22Rv1 (cell line): Measurements from ENCODE around the gene CETP.

Experiments used
- CTCF ChIP-seq: fragments of 450-650 bp; IDR thresholded peaks from 2 replicates; pipeline ENCODE4 v1.5.1; 2017; ENCODE audit warnings: mild to moderate bottlenecking
- ZFX ChIP-seq: fragments of 450-650 bp; IDR thresholded peaks from 2 replicates; pipeline ENCODE4 v1.6.1; 2017; ENCODE audit warnings: antibody characterized with exemption, borderline replicate concordance

DNA sequence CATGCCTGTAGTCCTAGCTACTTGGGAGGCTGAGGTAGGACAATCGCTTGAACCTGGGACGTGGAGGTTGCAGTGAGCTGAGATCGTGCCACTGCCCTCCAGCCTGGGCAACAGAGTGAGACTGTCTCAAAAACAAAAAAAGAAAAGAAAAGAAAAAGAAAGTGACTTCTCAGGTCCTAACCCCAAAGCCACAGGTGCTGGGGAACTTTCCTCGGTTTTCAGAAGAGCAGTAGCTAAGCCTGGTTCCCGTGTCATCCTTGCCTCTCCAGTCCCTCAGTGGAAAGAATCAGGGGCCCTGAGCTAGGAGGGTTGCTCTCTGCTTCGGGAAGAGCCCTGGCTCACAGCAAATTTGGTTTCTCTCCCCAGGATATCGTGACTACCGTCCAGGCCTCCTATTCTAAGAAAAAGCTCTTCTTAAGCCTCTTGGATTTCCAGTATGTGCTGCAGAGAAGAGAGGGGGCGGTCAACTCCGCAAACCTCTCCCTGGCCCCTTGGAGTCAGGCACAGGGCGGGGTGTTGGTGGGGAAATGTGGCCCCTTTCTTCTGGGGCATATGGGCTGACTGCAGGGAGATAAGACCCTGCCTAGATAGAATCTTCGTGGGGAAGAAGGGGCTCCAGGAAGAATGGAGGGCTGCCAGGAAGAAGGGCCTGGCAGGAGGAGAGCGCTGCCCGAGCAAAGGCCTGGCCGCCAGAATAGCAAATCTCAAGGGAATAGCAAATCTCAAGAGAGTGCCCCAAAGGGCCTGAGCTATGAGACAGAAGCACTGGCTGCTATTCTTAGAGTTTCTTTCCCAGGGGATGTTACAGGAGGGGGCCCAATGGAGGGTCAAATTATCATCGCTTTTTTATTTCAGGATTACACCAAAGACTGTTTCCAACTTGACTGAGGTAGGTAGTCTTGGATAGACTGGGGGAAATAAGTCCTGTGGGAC lies 19.3 kb downstream of the CETP start:
- TF ChIP-seq CTCF (no peak), ZFX (no peak)
